Stimulated activated CD4-positive, alpha-beta T cell treated with anti-CD3 and anti-CD28 coated beads, Interleukin-12 subunit alpha, Interleukin-12 subunit beta, amount 100 ng/mL, for 4 hours (primary cell): ENCODE data around the gene HAT1.
"Not testable (repeated sequence)": the region's sequence is repeated elsewhere in the genome, so short reads cannot be mapped to it uniquely, and the experiment has no call there.

Source experiments
- DNase-seq: peaks from one replicate; pipeline ENCODE4 v3.0.0-alpha.2; 2020

HAT1 gene

DNA sequence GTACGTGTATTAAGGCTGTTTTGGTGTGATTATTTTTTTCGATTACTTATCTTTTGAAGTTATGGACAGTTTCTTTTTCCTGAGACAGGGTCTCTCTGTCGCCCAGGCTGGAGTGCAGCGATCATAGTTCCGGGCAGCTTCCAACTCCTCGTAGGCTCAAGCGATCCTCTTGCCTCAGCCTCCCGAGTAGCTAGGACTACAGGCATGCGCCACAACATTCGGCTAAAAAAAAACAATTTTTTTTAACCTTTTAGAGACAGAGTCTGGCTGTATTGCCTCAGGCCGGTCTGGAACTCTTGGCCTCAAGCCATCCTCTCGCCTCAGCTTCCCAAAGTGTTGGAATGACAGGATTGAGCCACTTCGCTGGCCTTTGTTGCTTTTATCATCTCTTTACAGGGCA, 945 bp downstream of the HAT1 start:
- DNase-seq: no peak

DNA sequence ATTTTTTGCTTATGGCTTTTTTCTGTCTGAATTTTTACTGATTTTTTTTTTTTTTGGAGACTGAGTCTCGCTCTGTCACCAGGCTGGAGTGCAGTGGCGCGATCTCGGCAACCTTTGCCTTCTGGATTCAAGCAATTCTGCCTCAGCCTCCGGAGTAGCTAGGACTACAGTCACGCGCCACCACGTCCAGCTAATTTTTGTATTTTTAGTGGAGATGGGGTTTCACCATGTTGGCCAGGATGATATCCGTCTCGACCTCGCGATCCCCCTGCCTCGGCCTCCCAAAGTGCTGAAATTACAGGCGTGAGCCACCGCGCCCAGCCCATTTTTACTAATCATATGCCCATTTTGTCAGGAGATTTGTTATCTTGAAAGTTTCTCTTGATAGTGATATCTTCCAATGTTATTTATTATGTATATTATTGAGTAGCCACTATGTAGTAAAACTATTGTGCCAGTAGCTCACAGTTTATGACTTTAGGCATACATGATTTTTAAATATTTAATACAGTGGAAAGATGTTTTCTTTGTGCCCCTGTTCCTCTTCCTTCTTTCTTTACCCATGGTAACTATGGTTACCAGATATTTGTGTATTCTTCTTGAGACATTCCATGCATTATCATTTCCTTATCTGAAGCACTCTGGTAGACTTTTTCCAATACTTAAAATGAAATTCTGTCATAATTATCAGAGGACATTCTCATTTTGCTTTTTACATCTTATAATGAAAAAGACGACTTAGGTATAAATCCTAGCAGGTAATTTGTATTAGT, 2.1 kb downstream of the HAT1 start:
- DNase-seq: no peak

DNA sequence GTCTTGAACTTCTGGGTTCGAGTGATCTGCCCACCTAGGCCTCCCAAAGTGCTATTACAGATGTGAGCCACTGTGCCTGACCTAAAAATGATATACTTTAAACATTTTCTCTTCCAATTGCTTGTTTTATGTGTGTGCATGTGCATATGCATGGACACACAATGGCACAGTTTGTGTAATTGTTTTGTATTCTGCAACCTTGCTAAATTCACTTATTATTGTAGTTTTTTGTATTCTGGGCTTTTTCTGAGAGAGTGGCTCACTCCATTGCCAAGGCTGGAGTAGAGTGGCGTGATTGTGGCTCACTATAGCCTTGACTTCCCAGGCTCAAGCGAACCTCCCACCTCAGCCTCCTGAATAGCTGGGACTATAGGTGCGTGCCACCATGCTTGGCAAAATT, 8.1 kb downstream of the HAT1 start:
- DNase-seq: no peak

DNA sequence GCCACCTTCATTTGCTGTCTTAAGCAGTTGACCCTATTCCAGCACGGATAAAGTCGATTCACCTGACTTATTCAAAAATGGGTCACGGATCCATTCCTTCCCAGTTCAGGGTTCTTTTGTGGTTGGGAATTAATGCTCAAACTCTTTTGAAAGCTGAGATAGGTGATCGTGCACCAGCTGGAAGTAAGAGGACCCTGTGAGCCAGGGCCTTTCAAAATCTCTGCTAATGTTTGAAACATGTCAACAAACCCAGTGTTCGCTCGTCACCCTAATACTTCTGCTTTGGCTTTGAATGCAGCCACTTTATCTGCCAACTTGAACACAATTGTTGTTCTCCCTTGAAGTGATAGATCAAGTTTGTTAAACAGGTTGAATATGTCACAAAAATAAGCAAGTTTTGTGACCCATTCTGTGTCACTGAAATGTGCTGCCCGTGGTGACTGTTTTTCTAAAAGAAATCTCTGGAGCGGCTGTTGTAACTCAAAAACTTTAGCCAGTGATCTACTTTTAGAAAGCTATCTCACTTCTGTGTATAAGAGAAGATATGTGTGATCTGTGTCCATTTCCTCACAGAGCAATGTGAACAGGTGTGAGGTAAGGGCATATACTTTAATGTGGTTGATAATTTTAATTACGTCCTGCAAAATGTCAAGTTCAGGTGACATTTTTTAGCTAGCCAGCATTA, 16.9 kb downstream of the HAT1 start:
- DNase-seq: no peak

DNA sequence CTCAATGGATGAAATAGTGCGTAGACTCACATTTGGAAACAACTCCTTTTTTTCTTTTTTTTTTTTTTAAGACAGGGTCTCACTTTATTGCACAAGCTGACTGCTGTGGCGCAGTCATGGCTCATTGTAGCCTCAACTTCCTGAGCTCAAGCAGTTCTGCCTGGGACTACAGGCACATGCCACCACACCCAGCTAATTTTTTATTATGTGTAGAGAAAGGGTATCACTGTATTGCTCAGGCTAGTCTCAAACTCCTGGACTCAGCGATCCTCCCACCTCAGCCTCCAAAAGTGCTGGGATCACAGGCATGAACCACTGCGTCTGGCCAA, 17.4 kb downstream of the HAT1 start:
- DNase-seq: no peak

DNA sequence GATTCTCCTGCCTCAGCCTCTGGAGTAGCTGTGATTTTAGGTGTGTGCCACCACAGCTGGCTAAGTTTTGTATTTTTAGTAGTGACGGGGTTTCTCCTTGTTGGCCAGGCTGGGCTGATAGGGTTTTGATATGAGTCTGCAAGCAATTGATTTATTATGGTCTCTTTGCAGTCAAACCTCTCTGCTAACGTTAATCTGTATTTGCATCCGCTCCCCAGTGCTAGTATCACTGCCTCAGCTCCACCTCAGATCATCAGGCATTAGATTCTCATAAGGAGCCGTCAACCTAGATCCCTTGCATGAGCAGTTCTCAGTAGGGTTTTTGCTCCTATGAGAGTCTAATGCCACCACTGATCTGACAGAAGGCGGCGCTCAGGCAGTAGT, 19.0 kb downstream of the HAT1 start:
- DNase-seq: no peak

DNA sequence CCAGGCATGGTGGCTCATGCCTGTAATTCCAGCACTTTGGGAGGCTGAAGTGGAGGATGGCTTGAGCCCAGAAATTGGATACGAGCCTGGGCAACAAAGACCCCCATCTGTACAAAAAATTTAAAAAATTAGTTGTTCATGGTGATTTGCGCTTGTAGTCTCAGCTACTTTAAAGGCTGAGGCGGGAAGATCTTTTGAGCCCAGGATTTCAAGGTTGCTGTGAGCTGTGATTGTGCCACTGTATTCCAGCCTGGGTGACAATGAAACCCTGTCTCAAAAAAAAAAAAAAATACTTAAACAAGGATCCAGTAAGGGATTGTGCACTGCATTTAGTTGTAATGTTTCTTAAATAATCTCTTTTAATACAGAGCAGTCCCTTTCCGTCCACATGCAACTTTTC, 21.6 kb downstream of the HAT1 start:
- DNase-seq: no peak

DNA sequence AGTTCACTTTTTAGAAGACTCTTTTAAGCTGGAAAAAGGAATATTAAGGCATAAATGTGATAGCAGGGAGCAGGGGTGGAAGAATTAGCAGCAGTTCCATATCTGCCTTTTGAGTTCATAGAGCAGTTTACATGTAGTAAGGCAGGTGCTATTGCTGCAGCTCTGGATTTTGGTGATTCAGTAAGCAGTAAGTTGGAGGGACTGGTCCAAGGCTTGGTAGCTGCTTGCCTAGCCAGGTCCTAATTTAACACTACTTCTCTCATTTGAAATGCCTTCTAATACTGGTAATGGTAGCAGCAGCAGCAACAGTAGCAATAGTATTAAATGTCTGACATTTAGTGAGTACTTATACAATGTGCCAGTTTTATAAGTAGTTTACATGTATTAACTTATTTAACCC, 30.0 kb downstream of the HAT1 start:
- DNase-seq: no peak

DNA sequence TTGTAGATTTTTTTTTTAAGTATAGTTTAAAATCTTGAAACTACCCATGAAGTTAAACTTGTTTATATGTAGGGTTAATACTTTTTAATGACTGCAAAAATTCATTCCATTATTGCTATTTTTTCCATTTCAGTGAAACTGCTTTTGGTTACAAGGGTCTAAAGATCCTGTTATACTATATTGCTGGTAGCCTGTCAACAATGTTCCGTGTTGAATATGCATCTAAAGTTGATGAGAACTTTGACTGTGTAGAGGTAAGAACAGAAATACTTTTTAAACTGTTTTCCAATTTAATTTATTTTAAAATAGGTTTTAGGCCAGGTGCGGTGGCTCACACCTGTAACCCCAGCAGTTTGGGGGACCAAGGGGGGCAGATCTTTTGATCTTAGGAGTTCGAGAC, 30.5 kb downstream of the HAT1 start:
- no peak for DNase-seq

DNA sequence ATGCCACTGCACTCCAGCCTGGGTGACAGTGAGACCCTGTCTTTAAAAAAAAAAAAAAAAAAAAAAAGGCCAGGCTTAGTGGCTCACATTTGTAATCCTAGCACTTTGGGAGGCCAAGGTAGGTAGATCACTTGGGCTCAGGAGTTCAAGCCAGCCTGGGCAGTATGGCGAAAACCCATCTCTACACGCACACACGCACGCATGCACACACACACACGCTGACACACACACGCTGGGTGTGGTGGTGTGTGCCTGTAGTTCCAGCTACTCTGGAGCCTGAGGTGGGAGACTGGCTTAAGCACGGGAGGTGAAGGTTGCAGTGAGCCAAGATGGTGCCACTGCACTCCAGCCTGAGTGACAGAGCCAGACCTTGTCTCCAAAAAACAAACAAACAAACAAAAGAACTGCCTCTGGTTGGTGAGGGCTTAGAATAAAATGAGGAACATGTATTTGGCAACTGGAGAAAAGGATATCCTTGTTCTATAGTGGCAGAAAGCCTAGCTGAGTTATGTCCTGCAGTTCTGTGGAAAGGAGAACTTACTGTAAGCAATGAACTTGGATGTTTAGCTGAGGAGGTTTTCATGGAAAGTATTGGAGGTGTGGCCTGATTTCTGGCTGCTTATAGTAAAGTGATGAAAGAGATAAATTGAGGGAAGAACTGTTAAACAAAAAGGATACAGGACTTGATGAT, 34.0 kb downstream of the HAT1 start:
- DNase-seq: no peak

DNA sequence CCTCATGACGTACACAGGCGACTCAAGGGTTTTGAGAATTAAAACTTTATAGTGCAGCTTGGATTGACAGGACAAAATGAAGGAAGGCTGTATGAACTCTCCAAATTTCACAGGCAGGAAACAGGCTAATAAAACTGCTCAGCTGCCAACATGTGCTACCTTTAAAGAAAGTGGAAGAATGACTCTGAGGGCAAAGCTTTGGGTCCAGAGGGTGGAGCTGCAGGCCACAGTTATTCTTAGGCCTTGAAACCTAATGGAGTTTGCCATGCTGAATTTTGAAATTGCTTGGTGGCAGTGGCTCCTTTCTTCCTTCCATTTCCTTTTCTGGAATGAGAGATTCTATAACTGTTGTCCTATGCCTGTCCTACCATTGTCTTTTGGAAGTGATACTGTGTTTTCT, 34.8 kb downstream of the HAT1 start:
- no peak for DNase-seq

DNA sequence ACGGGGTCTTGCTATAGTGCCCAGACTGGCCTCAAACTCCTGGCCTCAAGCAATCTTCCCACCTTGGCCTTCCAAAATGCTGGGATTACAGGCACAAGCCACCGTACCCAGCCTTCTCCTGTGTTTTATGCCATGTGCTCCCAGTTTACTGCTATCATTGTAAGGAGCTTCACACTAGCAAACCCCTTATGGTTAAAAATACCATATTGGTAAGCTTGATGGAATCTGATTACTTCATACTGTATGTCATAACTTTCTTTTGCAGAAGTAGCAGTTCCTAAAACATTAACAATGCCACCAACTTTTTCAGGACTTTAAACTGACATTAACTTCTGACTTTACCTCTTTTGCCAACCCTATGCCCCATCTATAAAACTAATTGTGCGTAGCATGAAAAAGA, 36.2 kb downstream of the HAT1 start:
- DNase-seq: no peak

DNA sequence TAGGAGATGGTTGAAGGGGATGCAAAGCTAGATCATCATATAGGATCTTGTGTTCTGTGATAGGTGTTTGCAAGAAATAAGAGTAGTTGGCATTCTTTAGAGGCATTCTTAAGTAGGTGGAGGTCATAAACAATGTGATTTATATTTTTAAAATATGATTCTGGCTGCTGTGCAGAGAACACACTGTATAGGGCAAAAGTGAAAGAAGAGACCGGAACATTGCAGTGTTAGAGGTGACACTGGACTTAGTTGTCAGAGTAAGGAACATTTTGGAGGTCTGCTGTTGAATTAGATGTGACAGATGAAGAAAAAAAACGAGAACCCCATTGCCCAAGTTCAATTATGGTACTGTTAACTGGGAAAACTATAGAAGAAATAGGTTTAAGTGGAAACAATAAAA, 37.7 kb downstream of the HAT1 start:
- no peak for DNase-seq

DNA sequence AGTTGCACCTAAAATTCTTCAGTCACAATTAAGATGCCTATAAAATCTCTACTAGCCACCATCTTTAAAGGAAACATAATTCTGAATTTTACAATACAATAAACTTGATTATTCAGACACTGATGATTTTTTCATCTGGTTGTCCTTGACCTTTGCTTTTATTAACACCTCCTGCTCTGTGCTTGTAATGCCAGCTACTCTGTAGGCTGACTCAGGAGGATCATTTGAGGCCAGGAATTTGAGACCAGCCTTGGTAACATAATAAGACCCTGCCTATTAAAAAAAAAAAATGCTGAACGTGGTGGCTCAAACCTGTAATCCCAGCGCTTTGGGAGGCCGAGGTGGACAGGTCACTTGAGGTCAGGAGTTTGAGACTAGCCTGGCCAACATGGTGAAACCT, 38.3 kb downstream of the HAT1 start:
- DNase-seq: no peak

DNA sequence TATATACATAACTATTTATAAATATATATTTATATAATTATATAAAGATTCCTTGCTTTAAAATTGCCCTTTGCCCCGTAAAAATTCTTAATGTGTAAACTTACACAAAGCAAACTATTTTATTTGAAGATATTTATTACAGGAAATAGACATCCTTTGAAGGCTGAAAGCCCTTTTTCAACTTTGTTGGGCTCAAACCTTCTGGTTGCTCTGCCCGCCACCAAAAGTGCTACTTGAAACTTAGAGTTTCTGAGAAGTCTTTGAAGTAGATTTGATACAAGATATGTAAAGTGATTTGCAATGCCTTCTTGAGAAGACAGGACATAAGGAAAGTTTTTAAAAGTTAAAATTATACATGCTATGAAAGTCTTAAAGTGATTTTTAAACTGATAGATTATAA, 40.9 kb downstream of the HAT1 start:
- no peak for DNase-seq

DNA sequence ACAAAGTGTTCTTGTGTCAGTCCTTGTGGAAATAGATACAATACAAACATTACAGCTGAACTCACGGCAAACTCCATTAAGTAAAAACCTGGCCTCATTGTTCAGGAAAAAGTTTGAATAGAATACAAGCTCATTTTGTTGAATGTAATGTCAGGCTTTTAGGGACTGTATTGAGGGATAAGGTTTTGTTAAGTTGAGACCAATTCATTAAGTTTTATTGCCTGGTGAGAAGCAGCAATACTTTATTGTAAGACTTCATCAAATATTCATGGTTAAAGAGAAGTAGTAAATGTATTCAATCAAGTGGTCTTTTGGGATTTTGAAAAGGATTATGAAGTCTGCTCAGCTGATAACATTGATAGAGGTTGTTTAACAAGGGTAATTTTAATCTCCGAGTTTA, 42.0 kb downstream of the HAT1 start:
- no peak for DNase-seq

DNA sequence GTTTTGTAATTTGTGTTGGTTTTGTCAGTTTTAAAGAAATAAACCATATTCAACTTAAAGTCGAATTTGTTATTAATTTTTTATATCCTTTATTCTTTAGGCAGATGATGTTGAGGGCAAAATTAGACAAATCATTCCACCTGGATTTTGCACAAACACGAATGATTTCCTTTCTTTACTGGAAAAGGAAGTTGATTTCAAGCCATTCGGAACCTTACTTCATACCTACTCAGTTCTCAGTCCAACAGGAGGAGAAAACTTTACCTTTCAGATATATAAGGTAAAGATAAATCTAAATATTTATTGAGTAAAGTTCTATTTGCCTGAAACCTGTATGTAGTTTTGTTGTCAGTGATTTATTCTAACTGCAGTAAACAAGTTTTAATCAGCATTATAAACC, 43.0 kb downstream of the HAT1 start:
- DNase-seq: no peak

DNA sequence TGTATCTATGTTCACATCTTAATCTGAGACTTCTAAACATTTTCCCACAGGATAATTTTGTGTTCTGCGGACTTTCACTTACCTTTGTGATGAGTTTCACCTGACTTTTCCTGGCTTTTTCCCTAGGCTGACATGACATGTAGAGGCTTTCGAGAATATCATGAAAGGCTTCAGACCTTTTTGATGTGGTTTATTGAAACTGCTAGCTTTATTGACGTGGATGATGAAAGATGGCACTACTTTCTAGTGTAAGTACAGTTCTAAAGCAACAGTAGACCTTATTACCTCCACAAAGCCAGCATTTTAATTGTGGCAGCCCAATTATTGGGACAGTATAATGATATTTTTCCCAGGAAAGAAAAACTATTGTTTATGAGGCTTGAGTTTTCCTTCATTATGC, 43.4 kb downstream of the HAT1 start:
- no peak for DNase-seq

DNA sequence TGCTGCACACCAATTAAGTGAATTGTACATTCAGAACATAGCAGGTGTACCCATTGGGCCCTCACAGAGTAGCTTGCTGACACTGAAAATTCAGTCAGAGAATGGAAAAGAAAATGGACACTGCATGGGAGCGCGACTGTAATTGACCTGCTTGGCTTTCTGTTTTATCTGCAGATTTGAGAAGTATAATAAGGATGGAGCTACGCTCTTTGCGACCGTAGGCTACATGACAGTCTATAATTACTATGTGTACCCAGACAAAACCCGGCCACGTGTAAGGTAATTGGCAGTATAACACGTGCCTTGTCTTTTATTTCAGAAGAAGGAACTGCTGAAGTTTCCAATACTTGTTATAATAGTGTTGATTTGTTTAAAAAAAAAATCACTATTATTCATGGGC, 44.0 kb downstream of the HAT1 start:
- DNase-seq: no peak

DNA sequence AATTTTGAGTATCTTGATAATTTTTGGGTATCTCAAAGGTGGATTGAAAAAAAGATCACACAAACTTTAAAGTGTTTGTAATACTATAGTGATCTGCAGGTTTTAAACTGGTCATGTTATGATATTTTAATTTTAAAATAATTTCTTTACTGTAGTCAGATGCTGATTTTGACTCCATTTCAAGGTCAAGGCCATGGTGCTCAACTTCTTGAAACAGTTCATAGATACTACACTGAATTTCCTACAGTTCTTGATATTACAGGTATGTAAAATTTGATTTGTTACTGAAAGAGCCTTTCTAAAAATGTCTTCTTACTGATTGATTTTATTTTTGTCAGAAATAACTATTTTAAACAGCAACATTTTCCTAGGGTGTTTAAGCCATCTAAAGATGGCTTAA, 44.4 kb downstream of the HAT1 start:
- no peak for DNase-seq

DNA sequence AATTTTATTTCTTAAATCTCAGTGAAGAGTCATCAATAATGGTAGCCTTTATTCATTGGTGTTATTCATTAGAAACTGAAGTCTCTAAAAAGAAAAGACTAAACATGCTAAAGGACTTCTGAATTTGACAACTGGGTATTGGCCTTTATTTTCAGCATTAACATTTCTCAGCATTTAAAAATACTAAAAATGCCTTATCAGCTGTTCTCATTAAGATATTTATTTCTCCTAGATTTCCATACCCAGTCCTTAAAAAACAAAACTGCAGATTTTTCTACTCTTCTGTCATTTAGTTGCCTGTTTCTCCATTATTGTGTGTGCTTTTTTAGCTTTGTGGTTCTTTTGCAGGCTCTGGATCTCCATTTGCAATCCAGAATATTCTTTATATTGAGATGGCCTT, 46.2 kb downstream of the HAT1 start:
- no peak for DNase-seq

DNA sequence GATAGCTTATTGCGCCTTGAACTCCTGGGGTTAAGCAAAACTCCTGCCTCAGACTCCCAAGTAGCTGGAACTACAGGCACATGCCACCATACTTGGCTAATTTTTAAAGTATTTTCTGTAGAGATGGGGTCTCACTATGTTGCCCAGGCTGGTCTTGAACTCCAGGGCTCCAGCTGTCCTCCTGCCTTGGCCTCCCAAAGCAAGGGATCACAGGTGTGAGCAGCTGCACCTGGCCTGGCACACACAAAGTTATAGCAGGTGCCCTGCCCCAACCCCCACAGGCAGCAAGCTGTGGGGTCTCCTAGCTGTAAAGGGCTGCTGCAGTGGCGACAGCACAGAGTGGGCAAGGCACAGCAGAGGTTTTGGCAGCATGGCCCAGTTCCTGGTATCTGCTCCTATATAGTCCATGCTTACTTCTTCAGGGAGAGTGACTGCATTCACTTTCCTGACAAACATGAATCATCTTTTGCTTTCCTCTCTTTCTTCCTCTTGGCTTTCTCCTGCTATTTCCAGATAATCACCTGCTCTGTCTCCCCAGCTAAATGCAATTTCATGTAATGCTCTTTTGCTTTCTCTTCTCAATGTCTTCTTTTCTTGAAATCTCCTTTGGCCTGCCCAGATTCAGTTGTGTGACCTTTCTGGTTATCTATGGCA, 50.2 kb downstream of the HAT1 start:
- DNase-seq: no peak

DNA sequence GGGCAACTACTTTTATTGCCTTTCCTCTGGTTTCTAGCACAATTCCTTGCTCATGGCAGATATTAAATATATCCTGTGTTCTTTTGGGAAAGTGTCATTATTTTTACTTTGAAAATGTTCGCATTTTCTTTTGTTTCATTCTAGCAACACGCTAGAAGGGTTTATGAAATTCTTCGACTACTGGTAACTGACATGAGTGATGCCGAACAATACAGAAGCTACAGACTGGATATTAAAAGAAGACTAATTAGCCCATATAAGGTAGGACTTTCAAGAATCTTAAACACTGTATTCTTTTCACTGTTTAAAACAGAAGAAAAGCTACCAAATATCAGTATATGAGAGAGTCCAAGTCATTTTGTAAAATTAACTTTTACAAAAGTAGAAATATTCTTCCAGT, 56.8 kb downstream of the HAT1 start:
- no peak for DNase-seq

DNA sequence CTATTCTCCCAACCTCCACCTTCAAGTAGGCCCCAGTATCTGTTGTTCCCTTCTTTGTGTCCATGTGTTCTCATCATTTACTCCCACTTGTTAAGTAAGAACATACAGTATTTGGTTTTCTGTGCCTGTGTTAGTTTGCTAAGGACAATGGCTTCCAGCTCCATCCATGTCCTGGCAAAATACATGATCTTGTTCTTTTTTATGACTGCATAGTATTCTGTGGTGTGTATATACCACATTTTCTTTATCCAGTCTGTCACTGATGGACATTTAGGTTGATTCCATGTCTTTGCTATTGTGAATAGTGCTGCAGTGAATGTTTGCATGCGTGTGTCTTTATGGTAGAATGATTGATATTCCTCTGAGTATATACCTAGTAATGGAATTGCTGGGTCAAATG, 61.7 kb downstream of the HAT1 start:
- DNase-seq: not testable (repeated sequence)
